ENCODE results near the gene TTLL1.
A peak's percentile ranks its signal among the peaks of the same experiment; 100 is the strongest.

The TTLL1 gene

GRCh38 chr22:43127166-43127908, 38.1 kb upstream of the TTLL1 start:
- no peak for FAIRE-seq
- DNase-seq (ENCODE audit: insufficient read length): no peak
- TF ChIP-seq POLR2AphosphoS5 (IDR thresholded peaks at IDR 0.05; ENCODE audit: low read depth, low read length): no peak
- no peak for TF ChIP-seq TAF1 (IDR thresholded peaks at IDR 0.05; ENCODE audit: borderline replicate concordance, low read depth, low read length)
- TF ChIP-seq POLR2A (IDR thresholded peaks at IDR 0.05; ENCODE audit: low read depth, low read length): no peak

GRCh38 chr22:43126501-43127165, 37.4 kb upstream of the TTLL1 start:
- FAIRE-seq (no peak), DNase-seq (ENCODE audit: insufficient read length) (peak; percentile 48)
- TF ChIP-seq POLR2A (IDR thresholded peaks at IDR 0.05; ENCODE audit: low read depth, low read length): no peak
- no peak for TF ChIP-seq TAF1 (IDR thresholded peaks at IDR 0.05; ENCODE audit: borderline replicate concordance, low read depth, low read length)
- TF ChIP-seq POLR2AphosphoS5 (IDR thresholded peaks at IDR 0.05; ENCODE audit: low read depth, low read length): no peak

DNA sequence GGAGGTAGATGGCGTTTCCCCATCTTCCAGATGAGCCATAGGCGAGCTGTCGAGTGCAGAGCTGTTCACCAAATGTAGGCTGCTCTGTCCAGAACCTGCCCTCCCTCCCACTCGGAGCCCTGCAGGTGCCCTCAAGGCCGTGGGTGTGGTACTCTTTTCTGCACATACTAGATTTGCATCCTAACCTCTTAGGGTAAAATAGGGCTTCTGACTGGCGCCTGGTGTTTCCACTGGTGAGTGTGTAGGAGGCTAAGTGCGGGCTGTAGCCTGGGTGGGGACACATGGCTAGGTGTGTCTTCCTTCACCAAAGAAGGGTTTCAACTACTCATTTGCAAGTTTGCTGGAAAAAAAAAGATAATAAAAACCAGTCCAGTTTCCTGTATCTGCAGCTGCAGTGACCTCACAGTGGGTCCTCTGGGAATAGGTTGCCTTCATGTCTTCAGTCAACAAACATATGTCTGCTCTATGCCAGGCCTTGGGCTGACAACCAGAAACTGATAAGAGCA, 29.8 kb upstream of the TTLL1 start:
- no peak for TF ChIP-seq TAF1 (IDR thresholded peaks at IDR 0.05; ENCODE audit: borderline replicate concordance, low read depth, low read length)
- no peak for TF ChIP-seq POLR2A (IDR thresholded peaks at IDR 0.05; ENCODE audit: low read depth, low read length)
- TF ChIP-seq POLR2AphosphoS5 (IDR thresholded peaks at IDR 0.05; ENCODE audit: low read depth, low read length): no peak
- FAIRE-seq (no peak), DNase-seq (ENCODE audit: insufficient read length) (peak; percentile 63)

- no peak for DNase-seq (ENCODE audit: insufficient read length)
- TF ChIP-seq TAF1 (IDR thresholded peaks at IDR 0.05; ENCODE audit: borderline replicate concordance, low read depth, low read length) (no peak), POLR2A (IDR thresholded peaks at IDR 0.05; ENCODE audit: low read depth, low read length) (no peak), POLR2AphosphoS5 (IDR thresholded peaks at IDR 0.05; ENCODE audit: low read depth, low read length) (no peak)
- peak; percentile 93 for FAIRE-seq
Observed at GRCh38 chr22:43118024-43118849, 29.0 kb upstream of the TTLL1 start.

DNA sequence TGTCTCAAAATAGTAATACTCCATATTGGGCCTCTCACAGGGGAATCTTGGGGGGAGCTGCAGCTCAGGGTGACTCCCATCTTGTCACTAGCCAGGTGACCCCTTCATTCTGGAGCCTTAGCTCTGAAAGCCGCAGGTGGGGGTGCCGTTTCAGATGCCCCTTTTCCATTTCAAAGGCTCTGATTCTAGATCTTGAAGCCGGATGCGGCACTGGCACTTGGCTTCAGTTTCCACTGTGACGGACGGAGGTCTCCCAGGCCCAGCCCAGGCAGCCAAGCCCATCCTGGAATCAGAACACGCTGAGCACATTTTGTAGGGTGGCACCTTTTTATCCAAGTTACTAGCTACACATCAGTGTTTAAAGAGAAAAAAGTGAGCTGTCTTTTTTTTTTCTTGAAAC, 27.7 kb upstream of the TTLL1 start:
- no peak for DNase-seq (ENCODE audit: insufficient read length)
- TF ChIP-seq TAF1 (IDR thresholded peaks at IDR 0.05; ENCODE audit: borderline replicate concordance, low read depth, low read length) (no peak), POLR2AphosphoS5 (IDR thresholded peaks at IDR 0.05; ENCODE audit: low read depth, low read length) (no peak), POLR2A (IDR thresholded peaks at IDR 0.05; ENCODE audit: low read depth, low read length) (no peak)
- FAIRE-seq: no peak

GRCh38 chr22:43114958-43115357, 25.8 kb upstream of the TTLL1 start:
- FAIRE-seq (no peak), DNase-seq (ENCODE audit: insufficient read length) (no peak)

DNA sequence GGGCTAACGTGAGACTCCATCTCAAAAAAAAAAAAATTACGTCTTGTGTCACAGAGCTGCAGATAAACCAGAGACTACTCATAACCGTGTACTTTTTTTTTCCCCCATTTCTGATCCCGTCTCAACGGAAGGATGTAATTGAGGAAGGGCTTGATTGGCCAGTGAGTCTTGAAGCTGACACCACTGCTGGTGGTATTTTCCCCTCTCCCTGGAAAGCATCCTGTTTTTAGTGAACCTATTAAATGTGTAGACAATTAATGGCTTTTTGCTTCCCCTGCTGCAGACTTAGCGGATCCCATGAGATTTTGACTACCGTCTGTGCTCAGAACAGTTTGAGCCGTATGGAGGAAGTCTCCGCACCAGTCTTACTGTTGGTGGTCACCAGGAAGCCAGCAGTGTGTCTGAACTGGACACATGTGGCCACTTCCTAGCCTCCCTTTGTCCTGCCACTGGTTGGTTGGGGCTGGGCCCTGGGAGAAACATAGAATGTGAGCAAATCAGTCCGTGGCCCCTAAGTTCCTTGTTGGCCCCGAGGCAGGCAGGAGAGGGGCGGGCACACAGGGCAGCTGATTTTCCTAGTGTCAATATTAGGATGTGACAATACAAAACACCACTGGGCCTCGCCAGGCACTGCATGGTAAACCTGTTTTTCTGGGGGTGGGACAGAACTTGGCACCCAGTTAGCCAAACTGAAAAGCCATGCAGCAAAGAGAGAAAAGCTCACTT, 24.5 kb upstream of the TTLL1 start:
- FAIRE-seq: peak; percentile 24

More at GRCh38 chr22:43114958-43115357, 25.8 kb upstream of the TTLL1 start:
- TF ChIP-seq POLR2A (IDR thresholded peaks at IDR 0.05; ENCODE audit: low read depth, low read length) (no peak), TAF1 (IDR thresholded peaks at IDR 0.05; ENCODE audit: borderline replicate concordance, low read depth, low read length) (no peak), POLR2AphosphoS5 (IDR thresholded peaks at IDR 0.05; ENCODE audit: low read depth, low read length) (no peak)

GRCh38 chr22:43110927-43111623, 21.9 kb upstream of the TTLL1 start:
- FAIRE-seq (peak; percentile 69), DNase-seq (ENCODE audit: insufficient read length) (peak; percentile 52)
- TF ChIP-seq POLR2A (IDR thresholded peaks at IDR 0.05; ENCODE audit: low read depth, low read length) (no peak), POLR2AphosphoS5 (IDR thresholded peaks at IDR 0.05; ENCODE audit: low read depth, low read length) (no peak), TAF1 (IDR thresholded peaks at IDR 0.05; ENCODE audit: borderline replicate concordance, low read depth, low read length) (no peak)

More for the DNA sequence above, 24.5 kb upstream of the TTLL1 start:
- TF ChIP-seq TAF1 (IDR thresholded peaks at IDR 0.05; ENCODE audit: borderline replicate concordance, low read depth, low read length) (no peak), POLR2AphosphoS5 (IDR thresholded peaks at IDR 0.05; ENCODE audit: low read depth, low read length) (no peak), POLR2A (IDR thresholded peaks at IDR 0.05; ENCODE audit: low read depth, low read length) (no peak)
- DNase-seq (ENCODE audit: insufficient read length): no peak

GRCh38 chr22:43110444-43110926, 21.3 kb upstream of the TTLL1 start, which contains the start of gene BIK:
BIK (plus strand) TSS chr22:43110750; CDS start chr22:43124023, 13,273 bp downstream.
- FAIRE-seq: peak; percentile 53
- TF ChIP-seq TAF1 (IDR thresholded peaks at IDR 0.05; ENCODE audit: borderline replicate concordance, low read depth, low read length) (no peak), POLR2A (IDR thresholded peaks at IDR 0.05; ENCODE audit: low read depth, low read length) (no peak), POLR2AphosphoS5 (IDR thresholded peaks at IDR 0.05; ENCODE audit: low read depth, low read length) (no peak)
- peak; percentile 56 for DNase-seq (ENCODE audit: insufficient read length)

GRCh38 chr22:43109921-43110443, 20.8 kb upstream of the TTLL1 start:
- DNase-seq (ENCODE audit: insufficient read length) (no peak), FAIRE-seq (no peak)
- no peak for TF ChIP-seq TAF1 (IDR thresholded peaks at IDR 0.05; ENCODE audit: borderline replicate concordance, low read depth, low read length)
- no peak for TF ChIP-seq POLR2A (IDR thresholded peaks at IDR 0.05; ENCODE audit: low read depth, low read length)
- no peak for TF ChIP-seq POLR2AphosphoS5 (IDR thresholded peaks at IDR 0.05; ENCODE audit: low read depth, low read length)

All from GM12892 (cell line).